Activated naive CD8-positive, alpha-beta T cell treated with anti-CD3 and anti-CD28 coated beads for 36 hours (primary cell): Measurements from ENCODE around the gene ZAP70. TPM values are rescaled to one million over a fixed set of nuclear protein-coding genes. Genes with fewer than 3 reads are reported as not detected.
A peak's percentile ranks its signal among the peaks of the same experiment; 100 is the strongest.

Experiments
- DNase-seq: peaks from one replicate; pipeline ENCODE4 v3.0.0; 2021
- H3K27ac Mint-ChIP-seq: one replicate; pipeline ENCODE4 v1.8.0; 2022; ENCODE audit warnings: mild to moderate bottlenecking, moderate library complexity, mixed read lengths
- H3K27me3 Mint-ChIP-seq: one replicate; pipeline ENCODE4 v1.8.0; 2022; ENCODE audit warnings: mild to moderate bottlenecking, mixed read lengths
- H3K36me3 Mint-ChIP-seq: one replicate; pipeline ENCODE4 v1.8.0; 2021; ENCODE audit warnings: mild to moderate bottlenecking, mixed read lengths
- H3K4me1 Mint-ChIP-seq: one replicate; pipeline ENCODE4 v1.8.0; 2021; ENCODE audit warnings: mixed read lengths
- H3K4me3 Mint-ChIP-seq: one replicate; pipeline ENCODE4 v1.8.0; 2022; ENCODE audit warnings: mild to moderate bottlenecking, moderate library complexity, mixed read lengths
- H3K9me3 Mint-ChIP-seq: one replicate; pipeline ENCODE4 v1.8.0; 2022; ENCODE audit warnings: mixed read lengths
- total RNA-seq, 2 experiments: library from RNA; stranded (reverse); gene quantifications; one replicate each; pipeline ENCODE4 v1.2.3, GENCODE V29; 2021

Gene ZAP70
- total RNA-seq, 2 experiments from 2014 or later, result 198 to 204 TPM

GRCh38 chr2:97732436-97733340 is 19.3 kb downstream of the ZAP70 start:
- peaks cover 49% of the 10 kb centered on the region for H3K36me3 Mint-ChIP-seq
- H3K27ac Mint-ChIP-seq, result no peak overlapping the region
- no peak overlapping the region for H3K4me3 Mint-ChIP-seq
- DNase-seq, result no peak
- H3K4me1 Mint-ChIP-seq, result peaks cover 25% of the 10 kb centered on the region
- H3K27me3 Mint-ChIP-seq, result no peaks in the 10 kb centered on the region
- peaks cover 5% of the 10 kb centered on the region for H3K9me3 Mint-ChIP-seq

GRCh38 chr2:97733341-97734035 is 20.1 kb downstream of the ZAP70 start:
- no peak overlapping the region for H3K4me3 Mint-ChIP-seq

GRCh38 chr2:97734061-97735051 is 21.0 kb downstream of the ZAP70 start:
- H3K27me3 Mint-ChIP-seq, result no peaks in the 10 kb centered on the region
- H3K36me3 Mint-ChIP-seq, result peaks cover 46% of the 10 kb centered on the region
- peak overlapping the region; percentile 39 for H3K27ac Mint-ChIP-seq
- no peak for DNase-seq
- H3K4me3 Mint-ChIP-seq, result no peak overlapping the region
- H3K9me3 Mint-ChIP-seq, result peaks cover 5% of the 10 kb centered on the region
- peaks cover 12% of the 10 kb centered on the region for H3K4me1 Mint-ChIP-seq

More at GRCh38 chr2:97733341-97734035, 20.1 kb downstream of the ZAP70 start:
- Mint-ChIP-seq H3K27ac (peak overlapping the region; percentile 39), H3K27me3 (no peaks in the 10 kb centered on the region), H3K9me3 (peaks cover 5% of the 10 kb centered on the region), H3K4me1 (peaks cover 20% of the 10 kb centered on the region), H3K36me3 (peaks cover 47% of the 10 kb centered on the region)
- no peak for DNase-seq

GRCh38 chr2:97735161-97735561 is 21.8 kb downstream of the ZAP70 start:
- peaks cover 37% of the 10 kb centered on the region for H3K36me3 Mint-ChIP-seq
- no peak overlapping the region for H3K27ac Mint-ChIP-seq
- H3K4me3 Mint-ChIP-seq, result no peak overlapping the region
- H3K9me3 Mint-ChIP-seq, result peaks cover 4% of the 10 kb centered on the region
- no peak for DNase-seq
- H3K4me1 Mint-ChIP-seq, result peaks cover 12% of the 10 kb centered on the region
- H3K27me3 Mint-ChIP-seq, result no peaks in the 10 kb centered on the region

GRCh38 chr2:97736185-97736584 is 22.8 kb downstream of the ZAP70 start:
- Mint-ChIP-seq H3K27ac (peak overlapping the region; percentile 4), H3K4me3 (no peak overlapping the region), H3K9me3 (no peaks in the 10 kb centered on the region), H3K27me3 (no peaks in the 10 kb centered on the region), H3K4me1 (peaks cover 16% of the 10 kb centered on the region), H3K36me3 (peaks cover 35% of the 10 kb centered on the region)
- DNase-seq, result no peak

GRCh38 chr2:97736608-97737330 is 23.4 kb downstream of the ZAP70 start:
- Mint-ChIP-seq H3K27ac (peak overlapping the region; percentile 59), H3K27me3 (no peaks in the 10 kb centered on the region), H3K4me1 (peaks cover 14% of the 10 kb centered on the region), H3K4me3 (no peak overlapping the region), H3K9me3 (no peaks in the 10 kb centered on the region), H3K36me3 (peaks cover 34% of the 10 kb centered on the region)
- no peak for DNase-seq

GRCh38 chr2:97737421-97738178 is 24.2 kb downstream of the ZAP70 start:
- no peaks in the 10 kb centered on the region for H3K27me3 Mint-ChIP-seq
- H3K36me3 Mint-ChIP-seq, result peaks cover 37% of the 10 kb centered on the region
- no peak overlapping the region for H3K4me3 Mint-ChIP-seq
- H3K27ac Mint-ChIP-seq, result no peak overlapping the region
- DNase-seq, result no peak
- H3K9me3 Mint-ChIP-seq, result no peaks in the 10 kb centered on the region
- peaks cover 21% of the 10 kb centered on the region for H3K4me1 Mint-ChIP-seq

- Mint-ChIP-seq H3K27me3 (no peaks in the 10 kb centered on the region), H3K27ac (peak overlapping the region; percentile 40), H3K9me3 (no peaks in the 10 kb centered on the region), H3K4me1 (peaks cover 26% of the 10 kb centered on the region), H3K36me3 (peaks cover 43% of the 10 kb centered on the region), H3K4me3 (no peak overlapping the region)
- no peak for DNase-seq
These were observed 25.0 kb downstream of the ZAP70 start for GRCh38 chr2:97738179-97739019.

GRCh38 chr2:97739020-97739892 is 25.9 kb downstream of the ZAP70 start:
- H3K27ac Mint-ChIP-seq, result peak overlapping the region; percentile 55
- H3K4me3 Mint-ChIP-seq, result no peak overlapping the region
- no peaks in the 10 kb centered on the region for H3K9me3 Mint-ChIP-seq
- no peak for DNase-seq
- peaks cover 30% of the 10 kb centered on the region for H3K4me1 Mint-ChIP-seq
- no peaks in the 10 kb centered on the region for H3K27me3 Mint-ChIP-seq
- peaks cover 48% of the 10 kb centered on the region for H3K36me3 Mint-ChIP-seq

GRCh38 chr2:97739893-97740245 is 26.5 kb downstream of the ZAP70 start:
- H3K4me3 Mint-ChIP-seq, result no peak overlapping the region
- H3K27ac Mint-ChIP-seq, result no peak overlapping the region
- no peaks in the 10 kb centered on the region for H3K9me3 Mint-ChIP-seq
- peaks cover 35% of the 10 kb centered on the region for H3K4me1 Mint-ChIP-seq
- no peak for DNase-seq
- H3K27me3 Mint-ChIP-seq, result no peaks in the 10 kb centered on the region
- peaks cover 50% of the 10 kb centered on the region for H3K36me3 Mint-ChIP-seq

GRCh38 chr2:97740590-97741182 is 27.3 kb downstream of the ZAP70 start:
- DNase-seq, result peak; percentile 51
- Mint-ChIP-seq H3K36me3 (peaks cover 50% of the 10 kb centered on the region), H3K4me1 (peaks cover 42% of the 10 kb centered on the region), H3K4me3 (no peak overlapping the region), H3K27ac (peak overlapping the region; percentile 30), H3K9me3 (no peaks in the 10 kb centered on the region), H3K27me3 (no peaks in the 10 kb centered on the region)

- DNase-seq, result no peak
- Mint-ChIP-seq H3K9me3 (no peaks in the 10 kb centered on the region), H3K36me3 (peaks cover 49% of the 10 kb centered on the region), H3K27me3 (no peaks in the 10 kb centered on the region), H3K4me3 (no peak overlapping the region), H3K4me1 (peaks cover 46% of the 10 kb centered on the region), H3K27ac (peak overlapping the region; percentile 88)
These were observed 27.9 kb downstream of the ZAP70 start for GRCh38 chr2:97741251-97741650.
